Measurements from ENCODE around the gene BCL2A1.
"Not testable (repeated sequence)": the region's sequence is repeated elsewhere in the genome, so short reads cannot be mapped to it uniquely, and the experiment has no call there.

Gene BCL2A1

GRCh38 chr15:79989183-79989582 lies 18.2 kb upstream of the BCL2A1 start:
- no peak for DNase-seq (ENCODE audit: low spot score)

GRCh38 chr15:79988448-79989117 lies 17.6 kb upstream of the BCL2A1 start:
- DNase-seq (ENCODE audit: low spot score): no peak

GRCh38 chr15:79987969-79988368 lies 17.0 kb upstream of the BCL2A1 start:
- no peak for DNase-seq (ENCODE audit: low spot score)

GRCh38 chr15:79987569-79987955 lies 16.6 kb upstream of the BCL2A1 start:
- DNase-seq (ENCODE audit: low spot score): no peak

- no peak for DNase-seq (ENCODE audit: low spot score)
Measured at GRCh38 chr15:79981831-79982455, 10.9 kb upstream of the BCL2A1 start.

DNA sequence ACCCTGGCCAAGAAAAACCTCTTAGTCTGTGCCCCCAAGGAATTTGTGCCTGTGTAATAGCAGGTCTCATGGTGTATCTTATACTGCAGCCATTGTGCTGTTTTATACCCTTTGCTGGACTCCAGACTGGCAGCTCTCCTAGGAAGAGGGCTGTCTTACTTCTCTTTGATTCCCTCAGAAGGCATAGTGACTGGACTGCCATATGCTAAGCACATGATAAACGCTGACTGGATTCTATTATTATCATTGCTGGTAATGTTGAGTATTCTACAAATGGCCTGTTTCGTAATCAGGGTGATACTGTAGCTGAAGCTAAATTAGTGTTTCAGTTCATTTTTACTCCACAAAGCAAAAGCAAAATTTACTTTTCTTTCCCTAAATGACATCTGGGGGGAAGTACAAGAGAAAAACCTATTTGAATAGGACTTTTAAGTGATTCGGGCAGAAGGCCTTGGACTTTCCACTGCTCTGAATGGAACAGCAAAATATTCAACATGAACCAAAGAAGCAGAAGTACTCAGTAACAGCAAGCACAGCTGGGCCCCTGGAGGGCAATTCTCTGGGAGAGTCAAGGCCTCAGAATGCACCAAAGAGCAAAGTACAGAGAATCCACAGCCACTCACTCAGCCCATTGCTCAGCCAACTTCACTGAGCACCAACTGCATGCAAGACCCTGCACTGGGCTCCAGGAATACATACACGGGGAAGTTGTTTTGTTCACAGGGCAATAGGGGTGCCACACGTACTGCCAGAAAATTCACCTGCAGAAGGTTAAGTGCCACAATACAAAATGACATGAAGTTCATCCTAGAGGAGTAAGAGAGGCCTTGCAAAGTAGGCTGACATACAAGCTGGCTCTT lies 7.9 kb upstream of the BCL2A1 start:
- DNase-seq (ENCODE audit: low spot score): peak; percentile 54

DNA sequence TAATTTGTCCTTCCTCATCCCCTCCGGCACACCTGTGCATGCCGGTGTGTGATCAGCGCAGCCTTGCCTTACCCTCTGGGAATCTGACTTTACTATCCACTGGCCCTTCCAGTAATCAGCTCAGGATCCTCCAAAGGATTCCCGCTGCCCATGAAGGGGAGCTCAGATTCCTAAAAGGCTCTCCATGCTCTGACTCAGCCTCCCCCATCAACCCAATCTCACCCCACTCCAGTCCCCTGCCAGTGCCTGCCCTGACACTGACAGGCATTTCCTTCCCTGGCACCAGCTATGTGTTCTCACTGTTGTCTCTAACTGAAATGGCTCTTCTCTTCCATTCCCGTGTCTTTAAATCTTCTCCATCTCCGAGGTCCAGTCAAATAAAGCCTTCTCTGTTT lies 7.3 kb upstream of the BCL2A1 start:
- no peak for DNase-seq (ENCODE audit: low spot score)

DNA sequence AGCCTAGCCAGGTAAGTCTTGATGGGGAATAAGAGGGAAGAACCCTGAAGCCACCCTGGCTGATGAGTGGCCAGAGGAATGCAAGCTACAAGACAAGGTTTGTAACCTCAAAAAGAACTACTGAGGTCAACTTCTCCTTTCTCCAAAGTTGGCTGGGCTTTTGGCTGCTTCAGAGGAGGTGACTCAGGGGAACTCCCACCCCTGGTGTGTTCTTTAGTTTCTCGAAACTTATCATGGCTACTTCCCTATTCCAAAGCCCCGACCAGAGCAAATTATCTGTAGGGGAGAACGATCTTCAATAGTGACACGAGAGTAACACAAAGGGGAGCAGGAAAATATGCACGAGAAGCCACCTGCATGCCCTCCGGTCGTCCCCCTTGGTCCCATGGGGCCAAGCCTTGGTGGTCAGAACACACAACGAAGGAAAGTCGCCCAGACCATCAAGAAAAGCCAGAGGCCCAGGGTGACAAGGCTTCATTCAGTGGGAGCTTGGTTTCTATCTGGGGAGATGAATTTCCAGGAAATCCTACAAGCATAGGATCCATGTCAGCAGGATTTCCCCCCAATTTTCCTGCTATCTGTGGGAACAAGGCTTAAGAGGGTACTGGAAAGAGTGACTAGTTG lies 6.5 kb upstream of the BCL2A1 start:
- peak; percentile 49 for DNase-seq (ENCODE audit: low spot score)

GRCh38 chr15:79973456-79974195 lies 2.6 kb upstream of the BCL2A1 start:
- no peak for DNase-seq (ENCODE audit: low spot score)

GRCh38 chr15:79972863-79973262 lies 1.9 kb upstream of the BCL2A1 start:
- no peak for DNase-seq (ENCODE audit: low spot score)

- no peak for DNase-seq (ENCODE audit: low spot score)
Measured at GRCh38 chr15:79970181-79970580, 815 bp downstream of the BCL2A1 start.

- DNase-seq (ENCODE audit: low spot score): no peak
Measured at GRCh38 chr15:79969146-79969545, 1.9 kb downstream of the BCL2A1 start.

DNA sequence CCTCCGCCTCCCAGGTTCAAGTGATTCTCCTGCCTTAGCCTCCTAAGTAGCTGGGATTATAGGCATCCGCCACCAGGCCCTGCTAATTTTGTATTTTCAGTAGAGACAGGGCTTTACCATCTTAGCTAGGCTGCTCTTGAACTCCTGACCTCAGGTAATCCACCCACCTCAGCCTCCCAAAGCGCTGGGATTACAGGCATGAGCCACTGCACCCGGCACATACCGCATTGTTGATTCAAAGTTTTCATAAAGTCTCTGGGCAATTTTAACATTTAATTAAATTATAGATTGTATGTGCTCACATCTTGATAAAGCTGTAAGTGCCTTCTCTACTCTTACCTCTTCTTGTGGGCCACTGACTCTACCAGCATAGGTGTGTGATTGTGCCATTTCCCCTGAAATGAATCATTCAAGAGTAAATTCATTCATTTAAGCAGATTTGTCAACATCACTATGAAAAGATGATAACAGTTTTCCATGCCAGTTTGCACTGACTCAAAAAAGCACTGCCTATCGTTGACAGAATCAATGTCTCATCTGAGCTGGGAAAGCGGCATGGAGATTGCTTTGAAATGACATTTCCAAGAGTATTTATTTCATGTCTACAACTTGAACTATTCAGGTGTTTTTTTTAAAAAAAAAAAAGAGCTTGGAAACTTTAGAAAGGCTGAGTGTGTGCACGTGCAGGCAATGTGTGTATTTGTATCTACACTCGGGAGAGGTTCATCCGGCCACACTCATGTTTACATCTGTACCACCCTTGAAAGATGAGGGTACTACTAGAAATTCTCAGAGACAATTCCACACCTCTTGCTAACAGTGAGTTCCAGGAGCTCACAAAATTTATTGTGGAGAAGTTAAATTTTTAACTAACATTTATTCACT lies 3.5 kb downstream of the BCL2A1 start:
- no peak for DNase-seq (ENCODE audit: low spot score)

- no peak for DNase-seq (ENCODE audit: low spot score)
Measured at GRCh38 chr15:79966634-79967297, 4.2 kb downstream of the BCL2A1 start.

- no peak for DNase-seq (ENCODE audit: low spot score)
Measured at GRCh38 chr15:79965846-79966630, 5.0 kb downstream of the BCL2A1 start.

GRCh38 chr15:79964232-79964805 lies 6.7 kb downstream of the BCL2A1 start:
- DNase-seq (ENCODE audit: low spot score): no peak

DNA sequence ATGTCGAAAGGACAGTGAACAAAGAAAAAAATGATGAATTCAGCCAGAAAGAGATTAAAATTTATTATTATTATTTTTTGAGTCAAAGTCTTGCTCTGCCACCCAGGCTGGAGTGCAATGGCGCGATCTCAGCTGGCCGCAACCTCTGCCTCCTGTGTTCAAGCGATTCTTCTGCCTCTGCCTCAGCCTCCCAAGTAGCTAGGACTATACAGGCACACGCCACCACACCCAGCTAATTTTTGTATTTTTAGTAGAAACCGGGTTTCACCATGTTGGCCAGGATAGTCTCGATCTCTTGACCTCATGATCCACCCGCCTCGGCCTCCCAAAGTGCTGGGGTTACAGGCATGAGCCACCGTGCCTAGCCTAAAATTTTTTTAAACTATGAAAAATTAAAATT lies 8.1 kb downstream of the BCL2A1 start:
- not testable (repeated sequence) for DNase-seq (ENCODE audit: low spot score)

GRCh38 chr15:79962178-79962577 lies 8.8 kb downstream of the BCL2A1 start:
- DNase-seq (ENCODE audit: low spot score): no peak
